Measurements from ENCODE around the gene ACAT1.
"Not testable (repeated sequence)": the region's sequence is repeated elsewhere in the genome, so short reads cannot be mapped to it uniquely, and the experiment has no call there.

The ACAT1 gene

GRCh38 chr11:108131993-108132392, 10.6 kb downstream of the ACAT1 start:
- ATAC-seq, result peak; percentile 34; the same call in 1 of the 3 replicates
- TF ChIP-seq PATZ1 (CRISPR knock-in tag; IDR thresholded peaks at IDR 0.05; ENCODE audit: borderline replicate concordance) (no peak), ZNF565 (CRISPR knock-in tag; conservative IDR thresholded peaks at IDR 0.05; ENCODE audit: low read depth) (no peak), TSHZ2 (CRISPR knock-in tag; IDR thresholded peaks at IDR 0.05) (no peak), CSDC2 (CRISPR knock-in tag; IDR thresholded peaks at IDR 0.05) (no peak), ARNTL (CRISPR knock-in tag; IDR thresholded peaks at IDR 0.05; ENCODE audit: borderline replicate concordance, low read depth) (no peak), ZNF8 (CRISPR knock-in tag; IDR thresholded peaks at IDR 0.05) (no peak), ZFP30 (CRISPR knock-in tag; IDR thresholded peaks at IDR 0.05) (no peak), GLIS3 (CRISPR knock-in tag; IDR thresholded peaks at IDR 0.05) (no peak), OSR1 (CRISPR knock-in tag; IDR thresholded peaks at IDR 0.05) (no peak), ESRRG (CRISPR knock-in tag; IDR thresholded peaks at IDR 0.05) (no peak), ZC3H10 (CRISPR knock-in tag; IDR thresholded peaks at IDR 0.05) (no peak), TOX (CRISPR knock-in tag; IDR thresholded peaks at IDR 0.05; ENCODE audit: borderline replicate concordance) (no peak), RARB (CRISPR knock-in tag; IDR thresholded peaks at IDR 0.05) (no peak)

GRCh38 chr11:108132993-108133538, 11.7 kb downstream of the ACAT1 start:
- not testable (repeated sequence) for ATAC-seq

- peak; percentile 50 for ATAC-seq
- TF ChIP-seq ZNF565 (CRISPR knock-in tag; conservative IDR thresholded peaks at IDR 0.05; ENCODE audit: low read depth), result no peak
- TF ChIP-seq GLIS3 (CRISPR knock-in tag; IDR thresholded peaks at IDR 0.05), result no peak
Observed at GRCh38 chr11:108135845-108136544, 14.6 kb downstream of the ACAT1 start.

- no peak for TF ChIP-seq CREB5 (CRISPR knock-in tag; IDR thresholded peaks at IDR 0.05; ENCODE audit: low read depth)
- TF ChIP-seq ZFP3 (CRISPR knock-in tag; IDR thresholded peaks at IDR 0.05), result no peak
- no peak for TF ChIP-seq ZNF70 (CRISPR knock-in tag; IDR thresholded peaks at IDR 0.05)
- TF ChIP-seq TCF4 (CRISPR knock-in tag; IDR thresholded peaks at IDR 0.05; ENCODE audit: borderline replicate concordance), result no peak
- TF ChIP-seq CSRNP3 (CRISPR knock-in tag; IDR thresholded peaks at IDR 0.05), result no peak
- no peak for TF ChIP-seq TSHZ2 (CRISPR knock-in tag; IDR thresholded peaks at IDR 0.05)
- no peak for TF ChIP-seq ZNF8 (CRISPR knock-in tag; IDR thresholded peaks at IDR 0.05)
- no peak for TF ChIP-seq ESRRG (CRISPR knock-in tag; IDR thresholded peaks at IDR 0.05)
- ATAC-seq, result no peak
Observed at GRCh38 chr11:108137212-108137611, 15.8 kb downstream of the ACAT1 start.

Measured in SK-N-SH treated with all-trans-retinoic acid at 6 μM for 48 hours (cell line).